ENCODE data around the gene TSPOAP1.

GRCh38 chr17:58267347-58268324 lies 61.0 kb downstream of the TSPOAP1 start:
- TF ChIP-seq POLR2A (IDR thresholded peaks at IDR 0.05): no peak
- TF ChIP-seq CTCF (IDR thresholded peaks at IDR 0.05): no peak
